ENCODE results near the gene LRP1B.

Gene LRP1B

GRCh38 chr2:141582213-141582612 is 548.6 kb downstream of the LRP1B start:
- Mint-ChIP-seq H3K4me1 (no peaks in the 10 kb centered on the region), H3K27me3 (no peaks in the 10 kb centered on the region), H3K27ac (no peak overlapping the region), H3K9me3 (no peaks in the 10 kb centered on the region), H3K36me3 (no peaks in the 10 kb centered on the region), H3K4me3 (no peak overlapping the region)

- Mint-ChIP-seq H3K27ac (no peak overlapping the region), H3K4me1 (no peaks in the 10 kb centered on the region), H3K36me3 (no peaks in the 10 kb centered on the region), H3K4me3 (no peak overlapping the region), H3K9me3 (no peaks in the 10 kb centered on the region), H3K27me3 (no peaks in the 10 kb centered on the region)
These were observed 551.7 kb downstream of the LRP1B start for GRCh38 chr2:141579071-141579470.

- Mint-ChIP-seq H3K27ac (no peak overlapping the region), H3K4me1 (no peaks in the 10 kb centered on the region), H3K9me3 (peaks cover 6% of the 10 kb centered on the region), H3K36me3 (no peaks in the 10 kb centered on the region), H3K4me3 (no peak overlapping the region), H3K27me3 (no peaks in the 10 kb centered on the region)
These were observed 560.2 kb downstream of the LRP1B start for GRCh38 chr2:141570474-141571131.

- H3K27me3 Mint-ChIP-seq, result no peaks in the 10 kb centered on the region
These were observed 560.9 kb downstream of the LRP1B start for GRCh38 chr2:141569941-141570340.

GRCh38 chr2:141565597-141565996 is 565.2 kb downstream of the LRP1B start:
- H3K36me3 Mint-ChIP-seq, result no peaks in the 10 kb centered on the region
- no peaks in the 10 kb centered on the region for H3K4me1 Mint-ChIP-seq
- no peaks in the 10 kb centered on the region for H3K27me3 Mint-ChIP-seq
- no peak overlapping the region for H3K27ac Mint-ChIP-seq
- H3K4me3 Mint-ChIP-seq, result no peak overlapping the region
- H3K9me3 Mint-ChIP-seq, result no peaks in the 10 kb centered on the region

More at GRCh38 chr2:141569941-141570340, 560.9 kb downstream of the LRP1B start:
- Mint-ChIP-seq H3K9me3 (peaks cover 6% of the 10 kb centered on the region), H3K36me3 (no peaks in the 10 kb centered on the region), H3K4me1 (no peaks in the 10 kb centered on the region), H3K27ac (no peak overlapping the region), H3K4me3 (no peak overlapping the region)

GRCh38 chr2:141560723-141561122 is 570.1 kb downstream of the LRP1B start:
- no peak overlapping the region for H3K4me3 Mint-ChIP-seq
- no peaks in the 10 kb centered on the region for H3K4me1 Mint-ChIP-seq
- no peaks in the 10 kb centered on the region for H3K36me3 Mint-ChIP-seq
- H3K27me3 Mint-ChIP-seq, result no peaks in the 10 kb centered on the region
- H3K27ac Mint-ChIP-seq, result no peak overlapping the region
- H3K9me3 Mint-ChIP-seq, result no peaks in the 10 kb centered on the region

- no peak overlapping the region for H3K4me3 Mint-ChIP-seq
- H3K36me3 Mint-ChIP-seq, result no peaks in the 10 kb centered on the region
- H3K9me3 Mint-ChIP-seq, result no peaks in the 10 kb centered on the region
- H3K27ac Mint-ChIP-seq, result no peak overlapping the region
- H3K27me3 Mint-ChIP-seq, result no peaks in the 10 kb centered on the region
- no peaks in the 10 kb centered on the region for H3K4me1 Mint-ChIP-seq
These were observed 573.3 kb downstream of the LRP1B start for GRCh38 chr2:141557329-141558095.

- H3K27me3 Mint-ChIP-seq, result no peaks in the 10 kb centered on the region
- no peaks in the 10 kb centered on the region for H3K4me1 Mint-ChIP-seq
- no peaks in the 10 kb centered on the region for H3K9me3 Mint-ChIP-seq
- no peak overlapping the region for H3K27ac Mint-ChIP-seq
- H3K36me3 Mint-ChIP-seq, result no peaks in the 10 kb centered on the region
- H3K4me3 Mint-ChIP-seq, result no peak overlapping the region
These were observed 574.8 kb downstream of the LRP1B start for GRCh38 chr2:141555876-141556470.

- Mint-ChIP-seq H3K4me1 (no peaks in the 10 kb centered on the region), H3K27me3 (no peaks in the 10 kb centered on the region), H3K4me3 (no peak overlapping the region), H3K9me3 (no peaks in the 10 kb centered on the region), H3K27ac (no peak overlapping the region), H3K36me3 (no peaks in the 10 kb centered on the region)
These were observed 576.0 kb downstream of the LRP1B start for GRCh38 chr2:141554810-141555209.

GRCh38 chr2:141534666-141535362 is 596.0 kb downstream of the LRP1B start:
- H3K36me3 Mint-ChIP-seq, result no peaks in the 10 kb centered on the region
- H3K27ac Mint-ChIP-seq, result no peak overlapping the region
- no peaks in the 10 kb centered on the region for H3K4me1 Mint-ChIP-seq
- no peak overlapping the region for H3K4me3 Mint-ChIP-seq
- H3K9me3 Mint-ChIP-seq, result peaks cover 16% of the 10 kb centered on the region
- H3K27me3 Mint-ChIP-seq, result no peaks in the 10 kb centered on the region

- peaks cover 12% of the 10 kb centered on the region for H3K9me3 Mint-ChIP-seq
- no peaks in the 10 kb centered on the region for H3K4me1 Mint-ChIP-seq
- H3K27me3 Mint-ChIP-seq, result no peaks in the 10 kb centered on the region
- no peaks in the 10 kb centered on the region for H3K36me3 Mint-ChIP-seq
- H3K4me3 Mint-ChIP-seq, result no peak overlapping the region
- H3K27ac Mint-ChIP-seq, result no peak overlapping the region
These were observed 601.2 kb downstream of the LRP1B start for GRCh38 chr2:141529659-141530058.

- peaks cover 12% of the 10 kb centered on the region for H3K9me3 Mint-ChIP-seq
- H3K4me1 Mint-ChIP-seq, result no peaks in the 10 kb centered on the region
These were observed 601.8 kb downstream of the LRP1B start for GRCh38 chr2:141528990-141529389.

GRCh38 chr2:141526760-141527159 is 604.1 kb downstream of the LRP1B start:
- H3K9me3 Mint-ChIP-seq, result peaks cover 5% of the 10 kb centered on the region
- H3K27ac Mint-ChIP-seq, result no peak overlapping the region

More at GRCh38 chr2:141528990-141529389, 601.8 kb downstream of the LRP1B start:
- H3K27ac Mint-ChIP-seq, result no peak overlapping the region
- no peaks in the 10 kb centered on the region for H3K36me3 Mint-ChIP-seq
- H3K4me3 Mint-ChIP-seq, result no peak overlapping the region
- H3K27me3 Mint-ChIP-seq, result no peaks in the 10 kb centered on the region

GRCh38 chr2:141524777-141525176 is 606.0 kb downstream of the LRP1B start:
- Mint-ChIP-seq H3K9me3 (peaks cover 4% of the 10 kb centered on the region), H3K4me1 (no peaks in the 10 kb centered on the region), H3K4me3 (no peak overlapping the region), H3K27ac (no peak overlapping the region), H3K36me3 (no peaks in the 10 kb centered on the region), H3K27me3 (no peaks in the 10 kb centered on the region)

More at GRCh38 chr2:141526760-141527159, 604.1 kb downstream of the LRP1B start:
- H3K4me1 Mint-ChIP-seq, result no peaks in the 10 kb centered on the region
- no peaks in the 10 kb centered on the region for H3K36me3 Mint-ChIP-seq
- H3K4me3 Mint-ChIP-seq, result no peak overlapping the region
- H3K27me3 Mint-ChIP-seq, result no peaks in the 10 kb centered on the region

GRCh38 chr2:141523199-141523598 is 607.6 kb downstream of the LRP1B start:
- Mint-ChIP-seq H3K27me3 (no peaks in the 10 kb centered on the region), H3K4me3 (no peak overlapping the region), H3K9me3 (peaks cover 4% of the 10 kb centered on the region), H3K4me1 (no peaks in the 10 kb centered on the region), H3K27ac (no peak overlapping the region), H3K36me3 (no peaks in the 10 kb centered on the region)
